ENCODE results near the gene TBC1D22A. TPM values are rescaled to one million over a fixed set of nuclear protein-coding genes. Genes with fewer than 3 reads are reported as not detected.

The TBC1D22A gene
- total RNA-seq, 1 experiment from 2014 or later: 27.6 TPM

- Mint-ChIP-seq H3K9me3 (ENCODE audit: low read depth, unreplicated experiment) (no peaks in the 10 kb centered on the region), H3K4me1 (ENCODE audit: low read depth, unreplicated experiment) (no peaks in the 10 kb centered on the region), H3K27me3 (ENCODE audit: unreplicated experiment) (no peaks in the 10 kb centered on the region), H3K36me3 (ENCODE audit: insufficient read depth, unreplicated experiment) (no peaks in the 10 kb centered on the region), H3K27ac (ENCODE audit: unreplicated experiment) (no peak overlapping the region), H3K4me3 (ENCODE audit: low read depth, unreplicated experiment) (no peak overlapping the region)
- intact Hi-C loops (cut with micrococcal nuclease; ENCODE audit: unreplicated experiment): no loop called here
- no peak for TF ChIP-seq CTCF (IDR thresholded peaks at IDR 0.05; ENCODE audit: unreplicated experiment)
- no TSS peak for BruUV-seq (replicated peaks)
- DNase-seq: no peak
- CTCF ChIA-PET: no interaction called here
Measured at GRCh38 chr22:46788441-46789172, 26.2 kb downstream of the TBC1D22A start.

GRCh38 chr22:46789992-46790391 lies 27.5 kb downstream of the TBC1D22A start:
- Mint-ChIP-seq H3K27me3 (ENCODE audit: unreplicated experiment) (no peaks in the 10 kb centered on the region), H3K9me3 (ENCODE audit: low read depth, unreplicated experiment) (no peaks in the 10 kb centered on the region), H3K4me1 (ENCODE audit: low read depth, unreplicated experiment) (no peaks in the 10 kb centered on the region), H3K36me3 (ENCODE audit: insufficient read depth, unreplicated experiment) (peaks cover 10% of the 10 kb centered on the region), H3K4me3 (ENCODE audit: low read depth, unreplicated experiment) (no peak overlapping the region), H3K27ac (ENCODE audit: unreplicated experiment) (no peak overlapping the region)
- no TSS peak for BruUV-seq (replicated peaks)
- no peak for TF ChIP-seq CTCF (IDR thresholded peaks at IDR 0.05; ENCODE audit: unreplicated experiment)
- intact Hi-C loops (cut with micrococcal nuclease; ENCODE audit: unreplicated experiment): no loop called here
- CTCF ChIA-PET: no interaction called here
- DNase-seq: no peak

- H3K27me3 Mint-ChIP-seq (ENCODE audit: unreplicated experiment): no peaks in the 10 kb centered on the region
- intact Hi-C loops (cut with micrococcal nuclease; ENCODE audit: unreplicated experiment): no loop called here
- H3K27ac Mint-ChIP-seq (ENCODE audit: unreplicated experiment): no peak overlapping the region
- no TSS peak for BruUV-seq (replicated peaks)
- TF ChIP-seq CTCF (IDR thresholded peaks at IDR 0.05; ENCODE audit: unreplicated experiment): no peak
- H3K4me3 Mint-ChIP-seq (ENCODE audit: low read depth, unreplicated experiment): no peak overlapping the region
- CTCF ChIA-PET: interaction anchor here (0.6 kb wide), 1 partner anchor 253 kb away, joined by 3 read pairs; no protein-coding TSS in a partner anchor
- DNase-seq: no peak
- no peaks in the 10 kb centered on the region for H3K4me1 Mint-ChIP-seq (ENCODE audit: low read depth, unreplicated experiment)
- peaks cover 10% of the 10 kb centered on the region for H3K36me3 Mint-ChIP-seq (ENCODE audit: insufficient read depth, unreplicated experiment)
- no peaks in the 10 kb centered on the region for H3K9me3 Mint-ChIP-seq (ENCODE audit: low read depth, unreplicated experiment)
Measured at GRCh38 chr22:46791201-46791731, 28.8 kb downstream of the TBC1D22A start.

GRCh38 chr22:46792061-46792796 lies 29.8 kb downstream of the TBC1D22A start:
- H3K27ac Mint-ChIP-seq (ENCODE audit: unreplicated experiment): no peak overlapping the region
- CTCF ChIA-PET: interaction anchor here (0.6 kb wide), 1 partner anchor 252 kb away, joined by 3 read pairs; no protein-coding TSS in a partner anchor
- H3K4me3 Mint-ChIP-seq (ENCODE audit: low read depth, unreplicated experiment): no peak overlapping the region
- no TSS peak for BruUV-seq (replicated peaks)
- TF ChIP-seq CTCF (IDR thresholded peaks at IDR 0.05; ENCODE audit: unreplicated experiment): no peak
- intact Hi-C loops (cut with micrococcal nuclease; ENCODE audit: unreplicated experiment): no loop called here
- peaks cover 4% of the 10 kb centered on the region for H3K4me1 Mint-ChIP-seq (ENCODE audit: low read depth, unreplicated experiment)
- DNase-seq: no peak
- no peaks in the 10 kb centered on the region for H3K27me3 Mint-ChIP-seq (ENCODE audit: unreplicated experiment)
- peaks cover 10% of the 10 kb centered on the region for H3K36me3 Mint-ChIP-seq (ENCODE audit: insufficient read depth, unreplicated experiment)
- no peaks in the 10 kb centered on the region for H3K9me3 Mint-ChIP-seq (ENCODE audit: low read depth, unreplicated experiment)
